AG09309 (cell line): ENCODE data around the gene STUM.

Experiments
- DNase-seq: peaks from one replicate; pipeline ENCODE4 v3.0.0-alpha.2; 2010; ENCODE audit warnings: low read depth
- H3K4me3 ChIP-seq: 2 replicates; pipeline ENCODE4 v1.5.1; 2011; ENCODE audit warnings: mild to moderate bottlenecking, low read depth, low read length, moderate library complexity; ENCODE audit not compliant: control insufficient read depth
- CTCF ChIP-seq: IDR thresholded peaks from 2 replicates; pipeline ENCODE4 v1.5.1; 2011; ENCODE audit warnings: mild to moderate bottlenecking, low read depth, low read length, inconsistent platforms; ENCODE audit not compliant: insufficient read depth, control insufficient read depth; ENCODE audit errors: missing control alignments

STUM gene

GRCh38 chr1:226641671-226642231 is 93.2 kb downstream of the STUM start:
- TF ChIP-seq CTCF = no peak
- no peak for DNase-seq

GRCh38 chr1:226642421-226642820 is 93.9 kb downstream of the STUM start:
- no peak overlapping the region for H3K4me3 ChIP-seq
- DNase-seq = no peak
- no peak for TF ChIP-seq CTCF

More at GRCh38 chr1:226641671-226642231, 93.2 kb downstream of the STUM start:
- no peak overlapping the region for H3K4me3 ChIP-seq

- TF ChIP-seq CTCF = no peak
- no peak for DNase-seq
- H3K4me3 ChIP-seq = no peak overlapping the region
These were observed 94.6 kb downstream of the STUM start for GRCh38 chr1:226643177-226643576.

GRCh38 chr1:226643611-226644540 is 95.3 kb downstream of the STUM start:
- no peak for TF ChIP-seq CTCF
- DNase-seq = no peak
- H3K4me3 ChIP-seq = no peak overlapping the region

GRCh38 chr1:226644541-226645176 is 96.1 kb downstream of the STUM start:
- no peak for TF ChIP-seq CTCF
- DNase-seq = no peak
- no peak overlapping the region for H3K4me3 ChIP-seq

GRCh38 chr1:226645279-226645976 is 96.9 kb downstream of the STUM start:
- H3K4me3 ChIP-seq = no peak overlapping the region
- TF ChIP-seq CTCF = no peak
- no peak for DNase-seq
